Keratinocyte (primary cell): ENCODE results near the gene PSMC4. TPM values are rescaled to one million over a fixed set of nuclear protein-coding genes. Genes with fewer than 3 reads are reported as not detected.

Experiments used
- DNase-seq: peaks from one replicate; pipeline ENCODE4 v3.0.0-alpha.2; 2011; ENCODE audit warnings: low read depth, missing footprints, low spot score
- FAIRE-seq: peaks from 2 replicates; lab custom pipeline; 2011; peaks lifted over from hg19 to GRCh38; lab: Jason Lieb, UNC
- H2AFZ ChIP-seq: 2 replicates; pipeline ENCODE4 v1.6.0; 2012; ENCODE audit warnings: low read length, control low read depth, inconsistent platforms; ENCODE audit not compliant: control insufficient read depth
- H3K27ac ChIP-seq: 2 replicates; pipeline ENCODE4 v1.5.1; 2011; ENCODE audit warnings: low read length; ENCODE audit not compliant: control insufficient read depth, insufficient read depth
- H3K27me3 ChIP-seq: 3 replicates; pipeline ENCODE4 v1.6.0; 2011; ENCODE audit warnings: low read length; ENCODE audit not compliant: control insufficient read depth, insufficient read depth; ENCODE audit errors: extremely low read depth
- H3K36me3 ChIP-seq, 2 experiments: 2 replicates in 1 of 2; 3 replicates in 1 of 2; pipeline ENCODE4 v1.5.1; 2011; ENCODE audit warnings: low read length in 2 of 2, mild to moderate bottlenecking in 1 of 2; ENCODE audit not compliant: control insufficient read depth in 2 of 2, insufficient read depth in 2 of 2; ENCODE audit errors: extremely low read depth in 1 of 2
- H3K4me1 ChIP-seq: 3 replicates; pipeline ENCODE4 v1.5.1; 2011; ENCODE audit warnings: low read length; ENCODE audit not compliant: control insufficient read depth, insufficient read depth; ENCODE audit errors: extremely low read depth
- H3K4me2 ChIP-seq: 3 replicates; pipeline ENCODE4 v1.6.0; 2011; ENCODE audit warnings: low read depth, low read length; ENCODE audit not compliant: control insufficient read depth, insufficient read depth; ENCODE audit errors: extremely low read depth
- H3K4me3 ChIP-seq, 3 experiments: fragments of 200-600 bp in 1 of 3; sonication (generic) in 1 of 3; 2 replicates in 2 of 3; 3 replicates in 1 of 3; pipeline ENCODE4 v1.5.1; 2011 to 2016; ENCODE audit warnings: low read length in 3 of 3, mild to moderate bottlenecking in 3 of 3, control low read depth in 2 of 3, inconsistent platforms in 1 of 3, low read depth in 1 of 3, mixed read lengths in 1 of 3, mixed run types in 1 of 3, moderate library complexity in 1 of 3; ENCODE audit not compliant: control insufficient read depth in 2 of 3, insufficient read depth in 2 of 3; ENCODE audit errors: extremely low read depth in 1 of 3
- H3K79me2 ChIP-seq: 2 replicates; pipeline ENCODE4 v1.6.0; 2012; ENCODE audit warnings: low read length; ENCODE audit not compliant: control insufficient read depth, insufficient read depth
- H3K9ac ChIP-seq: 3 replicates; pipeline ENCODE4 v1.6.0; 2011; ENCODE audit warnings: low read length; ENCODE audit not compliant: control insufficient read depth, insufficient read depth; ENCODE audit errors: extremely low read depth
- H3K9me1 ChIP-seq: 3 replicates; pipeline ENCODE4 v1.6.0; 2011; ENCODE audit warnings: low read length; ENCODE audit not compliant: control insufficient read depth, insufficient read depth; ENCODE audit errors: extremely low read depth
- H3K9me3 ChIP-seq: 2 replicates; pipeline ENCODE4 v1.5.1; 2012; ENCODE audit warnings: low read depth, low read length; ENCODE audit not compliant: control insufficient read depth
- H4K20me1 ChIP-seq: 3 replicates; pipeline ENCODE4 v1.6.0; 2011; ENCODE audit warnings: low read length; ENCODE audit not compliant: control insufficient read depth, insufficient read depth; ENCODE audit errors: extremely low read depth
- EZH2 ChIP-seq: IDR thresholded peaks from one replicate; pipeline ENCODE4 v1.6.1; 2012; ENCODE audit warnings: inconsistent platforms, mild to moderate bottlenecking, low read length, moderate library complexity
- dilution Hi-C: fragments of 300-500 bp; cut with MboI; formaldehyde crosslinking; loops from one replicate; pipeline ENCODE4 v1.7.0; 2020; ENCODE audit warnings: low sequenced_read_pairs; ENCODE audit not compliant: extremely low pct_ligation_motif_present
- polyA plus RNA-seq, 5 experiments: library from polyadenylated mRNA; depleted of rRNA in 3 of 5; stranded (reverse) in 3 of 5; stranded (forward) in 1 of 5; unstranded in 1 of 5; fragments of >200 nt; gene quantifications; 1 replicate in 1 of 5; 2 replicates in 3 of 5; 3 replicates in 1 of 5; pipeline versions ENCODE4 v1.2.1 to v1.2.3, GENCODE V29; 2011 to 2012; ENCODE audit warnings: missing spikeins in 2 of 5, low read depth in 1 of 5, low replicate concordance in 1 of 5
- TF ChIP-seq, protein P1 (sequence below), 3 experiments: IDR thresholded peaks in 1 of 3; conservative IDR thresholded peaks in 1 of 3; optimal IDR thresholded peaks in 1 of 3; 2 replicates in 2 of 3; 3 replicates in 1 of 3; pipeline versions ENCODE3 to v1.5.1; 2011; ENCODE audit warnings: low read length in 3 of 3, mild to moderate bottlenecking in 3 of 3, moderate library complexity in 2 of 3, control low read depth in 1 of 3, inconsistent platforms in 1 of 3; ENCODE audit not compliant: insufficient read depth in 2 of 3; ENCODE audit errors: extremely low read depth in 1 of 3

PSMC4 gene
- polyA plus RNA-seq, 1 donor (not counting 4 experiments of a cell fraction or from before 2014, with no cell fraction given): 74.1 TPM

DNA sequence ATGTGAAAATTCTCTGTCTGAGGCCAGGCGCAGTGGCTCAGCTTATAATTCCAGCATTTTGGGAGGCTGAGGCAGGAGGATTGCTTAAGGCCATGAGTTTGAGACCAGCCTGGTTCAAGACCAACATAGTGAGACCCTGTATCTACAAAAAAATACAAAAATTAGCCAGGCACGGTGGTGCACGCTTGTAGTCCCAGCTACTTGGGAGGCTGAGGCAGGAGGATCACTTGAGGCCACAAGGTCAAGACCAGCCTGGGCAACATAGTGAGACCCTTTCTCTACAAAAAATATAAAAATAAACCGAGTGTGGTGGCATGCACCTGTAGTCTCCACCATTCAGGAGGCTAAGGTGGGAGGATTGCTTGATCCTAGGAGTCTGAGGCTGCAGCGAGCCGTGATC, 34.3 kb upstream of the PSMC4 start:
- Histone ChIP-seq H2AFZ (no peak overlapping the region), H4K20me1 (no peaks in the 10 kb centered on the region), H3K79me2 (no peaks in the 10 kb centered on the region), H3K27me3 (no peaks in the 10 kb centered on the region), H3K9me3 (no peaks in the 10 kb centered on the region), H3K9me1 (no peaks in the 10 kb centered on the region), H3K9ac (no peak overlapping the region), H3K4me3 (no peak overlapping the region), H3K27ac (no peak overlapping the region), H3K4me2 (no peak overlapping the region), H3K36me3 (no peaks in the 10 kb centered on the region), H3K4me1 (peaks cover 2% of the 10 kb centered on the region)
- no peak for DNase-seq
- dilution Hi-C loops: no loop called here
- TF ChIP-seq EZH2: no peak
- TF ChIP-seq, protein P1, sequence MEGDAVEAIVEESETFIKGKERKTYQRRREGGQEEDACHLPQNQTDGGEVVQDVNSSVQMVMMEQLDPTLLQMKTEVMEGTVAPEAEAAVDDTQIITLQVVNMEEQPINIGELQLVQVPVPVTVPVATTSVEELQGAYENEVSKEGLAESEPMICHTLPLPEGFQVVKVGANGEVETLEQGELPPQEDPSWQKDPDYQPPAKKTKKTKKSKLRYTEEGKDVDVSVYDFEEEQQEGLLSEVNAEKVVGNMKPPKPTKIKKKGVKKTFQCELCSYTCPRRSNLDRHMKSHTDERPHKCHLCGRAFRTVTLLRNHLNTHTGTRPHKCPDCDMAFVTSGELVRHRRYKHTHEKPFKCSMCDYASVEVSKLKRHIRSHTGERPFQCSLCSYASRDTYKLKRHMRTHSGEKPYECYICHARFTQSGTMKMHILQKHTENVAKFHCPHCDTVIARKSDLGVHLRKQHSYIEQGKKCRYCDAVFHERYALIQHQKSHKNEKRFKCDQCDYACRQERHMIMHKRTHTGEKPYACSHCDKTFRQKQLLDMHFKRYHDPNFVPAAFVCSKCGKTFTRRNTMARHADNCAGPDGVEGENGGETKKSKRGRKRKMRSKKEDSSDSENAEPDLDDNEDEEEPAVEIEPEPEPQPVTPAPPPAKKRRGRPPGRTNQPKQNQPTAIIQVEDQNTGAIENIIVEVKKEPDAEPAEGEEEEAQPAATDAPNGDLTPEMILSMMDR (optimal IDR thresholded peaks at IDR 0.05 in 1 of 3, IDR thresholded peaks at IDR 0.05 in 1 of 3, conservative IDR thresholded peaks at IDR 0.05 in 1 of 3; ENCODE audit: extremely low read depth in 1 of 3, insufficient read depth in 2 of 3, low read length in 3 of 3): no peak
- FAIRE-seq: no peak

GRCh38 chr19:39937094-39937720, 33.8 kb upstream of the PSMC4 start:
- Histone ChIP-seq H2AFZ (no peak overlapping the region), H3K4me1 (peaks cover 8% of the 10 kb centered on the region), H3K9ac (no peak overlapping the region), H3K79me2 (no peaks in the 10 kb centered on the region), H4K20me1 (no peaks in the 10 kb centered on the region), H3K27me3 (no peaks in the 10 kb centered on the region), H3K9me1 (no peaks in the 10 kb centered on the region), H3K36me3 (no peaks in the 10 kb centered on the region), H3K4me2 (no peak overlapping the region), H3K27ac (no peak overlapping the region), H3K9me3 (no peaks in the 10 kb centered on the region), H3K4me3 (no peak overlapping the region)
- DNase-seq (no peak), FAIRE-seq (no peak)
- dilution Hi-C loops: no loop called here
- TF ChIP-seq, protein P1 (optimal IDR thresholded peaks at IDR 0.05 in 1 of 3, IDR thresholded peaks at IDR 0.05 in 1 of 3, conservative IDR thresholded peaks at IDR 0.05 in 1 of 3; ENCODE audit: extremely low read depth in 1 of 3, insufficient read depth in 2 of 3, low read length in 3 of 3): no peak
- TF ChIP-seq EZH2: no peak
